Aortic smooth muscle cell (primary cell): Measurements from ENCODE around the gene MIEF1. TPM values are rescaled to one million over a fixed set of nuclear protein-coding genes. Genes with fewer than 3 reads are reported as not detected.

Experiments
- total RNA-seq: library from RNA; depleted of rRNA; stranded (reverse); fragments of >200 nt; gene quantifications from 2 replicates; pipeline ENCODE4 v1.2.3, GENCODE V29; 2014

MIEF1 gene
- total RNA-seq = 14.7 and 17.3 TPM in 2 replicates

GRCh38 chr22:39502109-39502788 is at the start of gene MIEF1:
Gene MIEF1, plus strand, starts transcription at chr22:39502290. Its CDS starts 9,005 bp downstream, at chr22:39511295.

GRCh38 chr22:39456522-39457197 is 45.4 kb upstream of the MIEF1 start, which contains the start of gene MGAT3:
Gene MGAT3, plus strand, starts transcription at chr22:39457012. Its CDS starts 30,336 bp downstream, at chr22:39487348.

GRCh38 chr22:39520226-39521105 is 18.4 kb downstream of the MIEF1 start, which contains the start of gene ATF4:
Gene ATF4, plus strand, starts transcription at chr22:39520562. Its CDS starts 884 bp downstream, at chr22:39521446.

DNA sequence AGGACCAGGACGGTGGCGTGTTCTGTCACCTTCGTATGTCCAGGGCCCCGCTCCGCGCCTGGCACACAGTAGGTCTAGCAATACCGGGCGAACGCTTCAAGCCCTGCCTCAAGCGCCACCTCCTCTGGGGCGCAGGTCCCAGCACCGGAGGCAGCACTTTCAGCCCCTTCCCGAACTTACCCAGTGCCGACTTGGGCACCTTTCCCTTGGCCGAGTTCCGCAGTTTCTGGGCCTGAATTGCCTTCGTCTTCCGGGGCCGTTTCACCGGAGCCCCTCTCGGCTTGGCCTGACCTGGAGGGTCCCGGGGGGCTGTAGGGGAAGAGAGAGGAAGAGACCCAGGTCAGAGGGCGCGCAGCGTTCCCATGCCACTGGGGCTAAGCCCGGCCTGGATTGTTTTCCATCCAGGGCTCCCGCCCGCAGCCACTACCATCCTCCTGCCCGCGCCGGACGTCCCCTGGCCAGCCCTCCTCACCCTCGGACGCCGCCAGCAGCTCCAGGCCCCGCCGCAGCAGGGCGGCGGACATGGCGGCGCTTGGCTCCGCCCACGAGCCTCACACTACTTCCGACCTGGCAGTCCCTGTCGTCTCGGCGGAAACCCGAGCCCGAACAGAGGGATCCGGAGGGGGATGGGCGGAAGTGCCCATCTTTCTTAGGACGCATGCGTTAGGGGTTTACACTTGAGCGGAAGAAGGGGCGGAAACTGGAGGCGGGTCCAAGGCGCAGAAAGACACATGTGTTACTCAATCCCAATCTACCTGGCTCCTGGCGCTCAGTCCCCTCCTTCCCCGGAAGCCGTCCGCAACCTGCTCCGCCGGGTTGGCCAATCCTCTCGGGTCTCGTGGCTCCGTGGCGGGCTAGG is 30.4 kb downstream of the MIEF1 start, which contains the start of gene RPS19BP1:
TSS of gene RPS19BP1 (minus strand) at position 534 of the 859 bp plus-strand sequence. CDS start at position 524, 10 bp downstream.

Other genes with a start within 250 kb of the MIEF1 start
- 2,382 and 3,166 TPM in 2 replicates for gene RPL3, start 182.7 kb upstream of the MIEF1 start, total RNA-seq
- gene SYNGR1, start 152.3 kb upstream of the MIEF1 start, total RNA-seq = 8.1 and 9.0 TPM in 2 replicates
- gene TAB1, start 102.5 kb upstream of the MIEF1 start, total RNA-seq = 14.1 and 14.9 TPM in 2 replicates
- 0.06 and 0.40 TPM in 2 replicates for gene MGAT3, start 45.3 kb upstream of the MIEF1 start, total RNA-seq
- 111 and 141 TPM in 2 replicates for gene ATF4, start 18.3 kb downstream of the MIEF1 start, total RNA-seq
- 49.7 and 54.6 TPM in 2 replicates for gene RPS19BP1, start 30.5 kb downstream of the MIEF1 start, total RNA-seq
- under 0.01 and 0.12 TPM in 2 replicates for gene CACNA1I, start 68.5 kb downstream of the MIEF1 start, total RNA-seq